NCI-H1694 treated with DMSO at 0.1 percent for 48 hours (cell line): ENCODE measurements around the gene LAMC3.

Experiments
- DNase-seq: peaks from one replicate; lab custom pipeline; 2025; lab: John Stamatoyannopoulos, UW

LAMC3 gene

DNA sequence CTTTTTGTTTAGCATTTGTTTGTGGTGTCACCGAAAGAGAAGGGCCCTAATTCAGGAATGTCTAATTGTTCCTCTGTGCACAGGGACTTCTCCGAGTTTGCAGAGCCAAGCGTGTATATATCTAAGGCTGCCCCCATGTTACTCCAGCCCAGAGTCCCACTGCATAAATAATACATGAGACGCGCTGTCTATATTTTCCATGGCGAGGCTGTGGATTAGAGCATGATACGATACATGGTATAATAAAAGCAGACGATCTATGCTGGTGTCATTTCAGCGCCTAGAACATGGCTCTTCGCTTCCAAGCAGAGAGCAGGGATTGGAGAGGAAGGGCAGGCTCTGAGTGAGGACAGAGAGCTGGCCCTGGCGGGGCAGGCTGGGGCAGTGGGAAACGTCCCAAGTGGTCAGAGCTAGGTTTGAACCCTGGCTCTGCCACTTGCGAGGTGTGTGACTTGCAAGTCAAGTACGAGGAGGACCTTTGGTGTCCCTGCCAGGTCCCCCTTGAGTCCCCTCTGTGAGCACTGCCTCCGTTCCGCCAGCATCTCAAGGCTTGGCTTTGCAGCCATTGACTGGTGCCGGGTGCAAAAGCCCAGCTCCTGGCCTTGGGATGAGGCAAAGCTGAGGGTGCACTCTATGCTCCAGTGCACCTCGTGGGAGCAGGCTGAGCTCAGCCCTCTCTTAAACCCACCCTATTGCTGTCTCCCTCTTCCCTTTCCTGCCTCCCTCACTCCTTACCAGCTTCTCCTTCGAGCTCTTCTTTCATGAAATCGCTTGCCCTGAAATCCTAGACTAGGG is 29.2 kb upstream of the LAMC3 start:
- no peak for DNase-seq

- no peak for DNase-seq
Observed at GRCh38 chr9:130980526-130980925, 28.4 kb upstream of the LAMC3 start.

GRCh38 chr9:130981002-130981755 is 27.8 kb upstream of the LAMC3 start:
- DNase-seq, result no peak

DNA sequence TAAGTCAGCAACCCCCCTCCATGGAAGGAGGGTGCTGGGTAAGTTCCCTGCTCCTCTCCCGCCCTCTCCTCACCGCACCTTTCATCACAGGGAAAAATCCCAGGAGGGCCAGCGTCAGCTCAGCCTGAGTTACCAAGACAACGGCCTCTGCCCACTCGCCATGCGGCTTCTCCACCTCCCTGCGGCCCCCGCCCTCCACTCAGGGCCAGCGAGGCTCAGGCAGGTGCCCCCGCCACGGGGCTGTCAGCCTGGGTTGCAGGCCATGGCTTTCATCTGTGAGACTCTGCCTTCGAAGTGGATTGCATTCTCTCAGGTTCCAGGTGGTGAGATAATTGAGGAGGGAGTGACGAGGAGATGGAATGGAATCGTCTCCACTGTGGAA is 27.2 kb upstream of the LAMC3 start:
- no peak for DNase-seq

DNA sequence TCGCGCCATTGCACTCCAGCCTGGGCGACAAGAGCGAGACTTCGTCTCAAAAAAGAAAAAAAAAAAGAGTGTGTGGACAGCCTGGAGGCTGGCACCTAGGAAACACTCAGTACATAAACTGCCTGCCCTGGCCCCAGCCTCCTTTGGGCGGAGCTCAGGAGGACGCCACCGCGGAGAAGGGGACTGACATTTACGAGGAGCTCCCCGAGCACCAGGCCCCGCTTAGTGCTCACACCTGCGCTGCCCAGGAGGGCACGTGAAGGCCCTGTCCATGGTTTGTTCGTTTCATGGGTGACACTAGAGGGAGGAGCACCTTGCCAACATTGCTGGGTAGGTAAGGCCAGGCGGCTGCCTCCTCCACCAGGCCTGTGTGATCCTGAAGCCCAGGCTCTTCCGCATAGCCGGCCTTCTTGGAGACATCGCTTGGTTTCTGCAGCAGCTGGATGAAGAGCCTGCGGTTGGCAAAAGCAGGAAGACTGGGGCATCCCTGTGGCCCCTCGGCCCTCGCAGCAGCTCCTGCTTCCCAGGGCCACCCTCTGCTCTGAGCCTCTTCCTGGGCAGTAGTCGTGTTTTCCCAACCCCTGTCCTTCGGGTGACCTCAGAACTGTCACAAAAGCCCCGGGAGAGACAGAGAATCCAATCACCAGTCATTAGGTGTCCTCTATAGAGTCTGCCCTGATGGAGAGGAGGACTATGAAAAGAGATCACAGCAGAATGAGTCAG is 26.2 kb upstream of the LAMC3 start:
- DNase-seq, result no peak

DNA sequence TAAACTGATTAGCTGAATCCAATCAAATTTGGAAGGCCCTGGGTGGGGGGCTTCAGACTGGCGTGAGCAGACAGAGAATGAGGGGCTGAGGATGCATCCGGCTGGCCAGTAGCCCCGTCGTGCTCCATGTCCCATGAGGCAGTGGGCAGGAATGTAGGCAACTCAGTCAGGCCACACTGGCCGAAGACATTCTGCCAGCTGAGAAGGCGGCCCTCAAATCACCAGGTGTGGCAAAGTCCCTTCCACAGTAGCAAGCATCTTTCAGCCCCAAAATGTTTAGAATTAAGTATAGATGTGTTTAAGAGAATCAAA is 25.7 kb upstream of the LAMC3 start:
- DNase-seq, result no peak

DNA sequence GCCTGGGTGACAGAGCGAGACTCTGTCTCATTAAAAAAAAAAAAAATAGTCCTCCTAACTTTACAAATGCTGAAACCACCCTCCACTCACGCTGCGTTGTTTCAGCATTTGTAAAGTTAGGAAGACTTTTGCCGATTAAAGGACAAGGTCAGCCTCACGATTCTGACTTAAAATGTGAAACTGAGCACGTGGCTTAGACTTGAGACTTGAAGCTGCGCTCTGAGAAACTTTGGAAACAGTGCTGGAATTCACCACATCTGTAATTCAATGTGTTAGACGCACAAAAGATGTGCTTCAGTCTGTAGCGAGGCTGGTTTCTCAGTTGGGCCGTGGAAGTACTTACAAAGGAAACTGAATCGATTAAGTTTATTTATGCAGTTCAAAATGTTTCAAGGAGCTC is 25.0 kb upstream of the LAMC3 start:
- no peak for DNase-seq

- no peak for DNase-seq
Observed at GRCh38 chr9:130984521-130984920, 24.5 kb upstream of the LAMC3 start.

- DNase-seq, result no peak
Observed at GRCh38 chr9:130985029-130985428, 23.9 kb upstream of the LAMC3 start.

GRCh38 chr9:130985606-130986162 is 23.3 kb upstream of the LAMC3 start:
- no peak for DNase-seq

- DNase-seq, result no peak
Observed at GRCh38 chr9:130986356-130986965, 22.5 kb upstream of the LAMC3 start.

GRCh38 chr9:130987054-130987453 is 21.9 kb upstream of the LAMC3 start:
- DNase-seq, result no peak

GRCh38 chr9:130987738-130988399 is 21.1 kb upstream of the LAMC3 start:
- DNase-seq, result no peak

- DNase-seq, result no peak
Observed at GRCh38 chr9:130988400-130988747, 20.6 kb upstream of the LAMC3 start.

- no peak for DNase-seq
Observed at GRCh38 chr9:130988905-130989304, 20.1 kb upstream of the LAMC3 start.

DNA sequence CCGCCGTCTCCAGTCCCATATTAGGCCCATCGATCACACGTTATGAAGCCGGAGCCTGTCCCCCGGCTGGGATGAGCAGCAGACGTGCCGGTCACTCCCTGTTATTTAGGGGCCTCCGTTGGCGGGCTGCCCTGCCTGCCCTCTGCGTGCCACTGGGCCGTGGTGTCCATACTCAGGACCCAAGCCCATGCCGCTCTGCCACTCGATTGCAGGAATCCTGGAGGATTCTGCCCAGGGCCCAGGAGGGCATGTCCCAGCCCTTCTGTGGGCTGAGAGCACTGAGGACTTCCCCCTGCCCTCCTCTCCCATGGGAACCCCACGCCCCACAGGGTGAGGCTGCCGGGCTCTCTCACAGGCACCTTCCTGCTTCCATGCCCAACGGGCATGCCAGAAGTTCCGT is 19.6 kb upstream of the LAMC3 start:
- DNase-seq, result no peak

DNA sequence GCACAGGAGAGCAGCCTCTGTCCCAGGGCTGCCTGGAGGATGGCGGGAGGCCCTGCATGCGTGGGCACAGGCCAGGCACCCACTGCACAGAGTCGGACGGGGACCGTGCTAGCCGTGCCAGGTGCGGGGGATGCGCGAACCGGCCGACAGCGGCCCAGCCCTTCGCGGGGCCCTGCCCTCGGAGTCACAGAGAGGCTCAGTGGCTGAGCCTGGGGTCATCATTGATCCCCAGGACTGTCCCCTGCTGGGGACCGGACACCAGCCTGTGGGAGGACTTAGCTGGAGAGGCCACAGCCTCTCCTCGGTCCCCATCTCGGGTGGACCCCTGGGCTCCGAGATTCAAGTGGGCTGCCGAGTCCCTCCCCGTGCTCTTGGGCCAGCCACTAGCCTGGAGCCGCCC is 19.1 kb upstream of the LAMC3 start:
- no peak for DNase-seq

DNA sequence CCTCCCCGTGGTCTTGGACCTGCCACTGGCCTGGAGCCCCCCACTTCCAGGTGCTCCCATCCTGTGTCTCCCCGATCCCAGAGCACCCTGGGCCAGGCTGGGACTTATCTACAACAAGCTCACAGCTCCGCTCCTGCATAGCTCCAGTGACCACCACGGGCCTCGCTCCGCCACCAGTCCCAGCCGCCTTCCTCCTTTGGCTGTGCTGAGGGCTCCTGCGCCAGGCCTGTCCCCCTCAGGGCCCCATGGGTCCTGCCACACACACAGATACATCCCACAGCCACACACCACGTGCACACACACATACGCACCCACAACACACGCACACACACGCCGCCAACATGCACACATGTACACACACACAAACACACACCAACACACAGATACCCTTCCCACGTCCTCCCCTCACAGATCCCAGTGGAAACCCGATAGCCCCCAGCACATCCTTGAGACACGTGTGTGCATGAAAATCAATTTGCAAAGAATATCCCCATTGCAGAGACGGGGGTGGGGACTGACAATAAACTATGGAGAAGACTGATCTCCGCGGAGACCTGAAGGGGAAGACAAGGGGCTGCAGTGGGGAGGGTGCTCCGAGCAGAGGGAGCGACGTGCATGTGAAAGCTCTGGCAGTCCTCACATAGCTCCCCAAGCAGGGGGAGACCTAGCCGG is 18.5 kb upstream of the LAMC3 start:
- no peak for DNase-seq

DNA sequence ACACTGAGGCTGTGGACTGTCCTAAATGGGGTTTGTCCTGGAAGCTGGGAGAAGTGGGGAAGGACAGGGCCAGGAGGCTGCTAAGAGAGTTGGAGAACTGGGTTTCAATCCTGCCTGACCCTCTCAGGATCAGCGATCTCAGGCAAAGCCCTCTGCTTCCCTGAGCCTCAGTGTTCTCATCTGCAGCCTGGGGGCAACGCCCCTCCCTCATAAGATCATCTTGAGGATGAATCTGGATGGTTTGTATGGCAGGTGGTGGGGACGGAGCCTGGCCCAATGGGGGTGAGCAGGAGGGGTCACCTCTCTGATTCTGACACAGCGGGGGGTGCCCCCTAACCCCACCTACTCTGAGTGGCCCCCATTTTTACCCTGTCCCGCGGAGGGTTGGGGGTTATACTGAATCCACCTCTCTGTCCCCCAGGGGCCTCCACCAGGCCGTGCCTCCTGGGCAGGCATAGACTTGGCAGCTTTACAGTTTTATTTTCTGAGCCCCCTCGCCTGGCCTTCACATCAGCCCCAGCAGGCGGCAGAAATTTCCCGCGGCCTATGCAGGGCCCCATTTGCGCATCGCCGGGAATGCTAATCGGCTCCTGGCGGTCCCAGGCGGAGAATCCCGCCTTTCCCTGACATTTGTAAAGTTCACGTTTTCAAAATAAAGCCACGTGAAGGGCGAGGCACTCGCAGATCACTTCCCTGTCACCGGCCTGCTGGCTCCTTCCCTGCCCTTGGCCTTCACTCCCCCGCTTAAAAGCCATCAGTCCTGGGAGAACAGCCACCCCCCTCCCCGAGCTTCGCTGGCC is 17.8 kb upstream of the LAMC3 start:
- no peak for DNase-seq
